ENCODE data around the gene SAPCD2.

SAPCD2 gene

DNA sequence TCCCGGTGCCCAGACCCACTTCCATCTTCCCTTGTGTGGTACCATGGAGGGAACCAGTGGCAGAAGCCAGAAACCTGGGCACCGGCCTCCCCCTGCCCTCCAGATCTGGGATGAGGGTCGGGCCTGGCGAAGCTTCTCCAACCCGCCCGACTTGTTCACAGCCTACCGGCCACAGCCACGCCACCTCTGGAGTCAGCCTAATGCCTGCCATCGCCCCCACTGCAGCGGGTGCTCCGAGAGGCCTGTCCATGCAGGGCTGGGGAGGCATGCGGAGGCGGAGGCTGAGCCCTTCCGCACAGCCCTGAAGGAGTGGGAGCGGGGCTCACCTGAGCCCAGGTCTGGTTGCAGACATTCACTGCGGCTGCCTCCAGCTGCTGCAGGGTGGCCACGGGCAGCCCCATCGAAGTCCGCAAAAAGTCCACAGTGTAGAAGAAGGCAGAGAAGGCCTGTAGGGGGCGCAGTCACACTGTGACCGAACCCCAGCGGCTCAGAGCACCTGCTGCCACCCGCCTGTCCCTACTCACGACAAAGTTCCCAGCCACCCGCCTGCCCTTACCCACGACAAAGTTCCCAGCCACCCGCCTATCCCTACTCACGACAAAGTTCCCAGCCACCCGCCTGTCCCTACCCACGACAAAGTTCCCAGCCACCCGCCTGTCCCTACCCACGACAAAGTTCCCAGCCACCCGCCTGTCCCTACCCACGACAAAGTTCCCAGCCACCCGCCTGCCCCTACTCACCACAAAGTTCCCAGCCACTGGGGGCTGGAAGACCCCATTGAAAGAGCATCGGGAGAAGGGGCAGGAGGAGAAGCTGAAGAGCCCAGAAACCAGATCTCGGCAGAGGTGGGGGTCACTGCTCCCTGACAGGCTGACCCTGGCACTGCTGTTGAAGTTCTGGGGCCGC, 20.6 kb downstream of the SAPCD2 start:
- DNase-seq (ENCODE audit: low read depth, low spot score), result no peak

DNA sequence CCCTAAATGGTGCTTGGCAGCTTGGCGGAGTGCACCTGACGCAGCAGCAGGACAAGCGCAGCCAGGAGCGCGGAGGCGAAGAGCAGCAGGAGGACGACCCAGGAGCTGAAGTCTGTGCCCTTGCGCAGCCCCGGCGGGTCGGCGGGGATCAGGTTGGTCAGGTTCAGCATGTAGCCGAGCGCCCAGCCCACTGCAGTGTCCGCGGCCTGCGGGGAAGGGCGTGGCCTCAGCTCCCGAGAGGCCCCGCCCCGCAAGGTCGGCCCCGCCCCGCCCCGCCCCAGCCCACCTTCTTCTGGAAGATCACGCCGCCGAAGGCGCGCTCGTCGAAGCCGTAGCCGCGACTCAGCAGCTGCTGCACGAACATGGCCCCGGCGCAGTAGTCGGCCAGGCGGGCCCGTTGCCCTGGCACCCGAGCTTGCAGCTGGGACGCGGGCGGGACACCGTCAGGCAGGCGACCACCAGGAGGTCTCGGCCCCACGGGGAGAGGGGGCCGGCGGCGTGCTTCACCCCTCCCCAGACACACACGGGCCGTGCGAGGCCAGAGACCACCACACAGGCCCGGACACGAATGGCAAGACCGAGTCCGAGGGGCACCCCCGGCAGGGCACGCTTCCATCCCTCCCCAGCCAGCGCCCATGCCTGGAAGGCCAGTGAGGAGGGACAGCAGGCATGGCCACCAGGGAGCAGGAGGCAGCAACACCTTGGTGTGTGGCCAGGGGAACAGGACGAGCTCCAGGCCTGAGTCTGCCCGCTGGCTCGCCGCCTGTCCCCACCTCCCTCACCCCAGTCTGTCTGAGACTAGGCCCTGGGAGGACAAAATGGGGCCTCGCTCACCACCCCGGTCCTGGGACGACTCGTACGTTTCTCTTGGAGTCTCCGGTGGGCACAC, 21.5 kb downstream of the SAPCD2 start:
- no peak for DNase-seq (ENCODE audit: low read depth, low spot score)

DNA sequence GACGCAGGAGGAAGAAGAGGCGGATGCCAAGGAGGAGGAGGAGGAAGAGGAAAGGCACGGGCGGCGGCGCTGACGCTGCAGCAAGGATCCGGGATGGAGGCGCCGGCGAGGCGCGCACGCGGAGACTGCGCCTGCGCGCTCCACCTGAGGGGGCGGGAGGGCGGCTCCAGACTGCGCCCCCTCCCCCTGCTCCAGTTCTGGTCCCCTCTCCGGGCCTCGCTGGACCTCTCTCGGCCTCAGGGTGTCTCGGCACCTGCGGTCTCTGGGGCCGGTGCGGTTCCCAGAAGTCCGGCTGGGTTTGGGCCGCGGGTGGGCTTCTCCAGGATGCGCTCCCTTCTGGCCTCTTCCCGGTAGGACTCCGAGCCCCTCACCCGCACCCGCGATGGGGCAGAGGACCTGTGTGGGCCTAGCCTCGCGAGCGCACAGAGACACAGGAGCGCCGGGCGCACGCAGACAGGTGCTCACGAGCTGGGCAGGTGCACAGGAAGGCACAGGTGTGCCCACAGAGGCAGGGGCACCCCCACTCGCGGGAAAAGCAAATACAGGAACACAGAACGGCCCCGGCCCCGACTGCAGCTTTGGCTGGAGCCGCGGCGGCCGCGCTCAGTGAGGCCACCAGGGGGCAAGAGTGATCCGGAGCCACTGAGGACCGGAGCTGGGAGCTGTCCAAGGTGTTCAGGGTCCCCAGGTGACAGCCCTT, 24.1 kb downstream of the SAPCD2 start, which contains the start of gene NPDC1:
Gene NPDC1, minus strand, starts transcription at position 90 of the 700 bp plus-strand sequence. CDS start 188 bp downstream, outside the sequence.
- DNase-seq (ENCODE audit: low read depth, low spot score), result no peak

DNA sequence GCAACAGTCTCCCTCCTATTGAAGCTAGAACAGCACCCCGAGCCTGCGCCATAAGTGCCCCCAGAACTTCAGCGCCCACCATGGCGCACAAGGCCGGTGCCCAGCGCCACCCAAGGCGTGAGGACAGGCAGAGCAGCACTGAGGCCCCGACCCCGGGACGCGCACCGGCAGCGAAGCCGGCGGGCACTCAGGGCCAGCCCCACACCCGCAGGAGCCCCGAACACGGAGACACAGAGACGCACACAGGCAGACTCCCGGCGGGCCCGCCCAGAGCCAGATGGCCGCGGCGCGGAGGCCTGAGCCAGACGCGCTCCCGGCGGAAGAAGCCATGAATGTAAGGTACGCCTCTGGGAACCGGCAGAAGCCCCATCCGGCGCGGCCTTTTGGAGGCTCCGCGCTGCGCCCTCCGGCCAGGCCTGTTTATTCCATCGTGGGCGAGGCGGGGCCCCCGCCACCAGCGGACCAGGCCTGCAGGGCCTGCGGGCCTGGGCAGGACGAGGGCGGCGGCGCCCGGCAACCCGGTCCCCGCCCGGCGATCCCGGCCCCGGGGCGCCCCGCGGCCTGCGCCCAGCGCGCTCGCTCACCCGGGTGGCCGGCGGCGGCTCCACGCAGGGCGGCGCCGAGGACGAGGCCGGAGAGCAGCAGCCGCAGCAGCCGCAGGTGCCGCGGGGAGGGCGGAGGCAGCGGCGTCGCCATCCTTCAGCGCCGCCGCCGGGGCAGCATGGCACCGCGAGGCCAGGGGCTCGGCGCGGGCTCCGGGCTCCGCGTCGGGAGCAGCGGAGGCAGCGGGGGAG, 24.9 kb downstream of the SAPCD2 start:
- DNase-seq (ENCODE audit: low read depth, low spot score), result no peak

DNA sequence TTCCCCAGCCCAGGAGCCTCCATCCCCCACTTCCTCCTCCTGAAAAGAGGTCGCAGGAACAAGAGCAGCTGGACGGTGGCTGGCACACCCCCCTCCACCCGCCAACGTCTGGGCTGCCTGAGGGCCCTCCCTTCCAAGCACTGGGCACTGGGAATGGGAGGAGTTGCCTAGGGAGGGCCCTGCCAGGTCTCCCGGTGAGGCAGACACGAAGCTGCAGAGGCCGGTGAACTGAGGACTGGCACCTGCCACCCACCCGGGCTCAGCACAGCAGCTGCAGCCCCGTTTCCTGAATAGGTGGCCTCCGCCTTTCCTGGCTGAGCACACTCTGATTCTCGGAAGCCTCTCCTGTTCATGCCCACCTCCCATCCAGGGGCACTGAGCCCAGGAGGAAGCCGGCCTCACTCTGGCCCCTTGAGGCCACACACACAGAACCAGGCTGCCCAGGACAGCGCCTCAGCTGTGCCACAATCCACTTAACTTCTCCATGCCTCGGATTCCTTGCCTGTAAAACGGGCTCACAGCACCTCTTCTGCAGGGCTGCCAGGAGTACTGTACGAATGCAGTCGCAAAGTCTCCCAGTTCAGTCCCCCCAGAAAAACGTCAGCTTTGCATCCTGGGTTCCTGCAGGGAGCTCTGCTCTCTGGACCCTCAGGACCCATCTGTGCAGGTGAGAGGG, 25.7 kb downstream of the SAPCD2 start:
- DNase-seq (ENCODE audit: low read depth, low spot score), result no peak

DNA sequence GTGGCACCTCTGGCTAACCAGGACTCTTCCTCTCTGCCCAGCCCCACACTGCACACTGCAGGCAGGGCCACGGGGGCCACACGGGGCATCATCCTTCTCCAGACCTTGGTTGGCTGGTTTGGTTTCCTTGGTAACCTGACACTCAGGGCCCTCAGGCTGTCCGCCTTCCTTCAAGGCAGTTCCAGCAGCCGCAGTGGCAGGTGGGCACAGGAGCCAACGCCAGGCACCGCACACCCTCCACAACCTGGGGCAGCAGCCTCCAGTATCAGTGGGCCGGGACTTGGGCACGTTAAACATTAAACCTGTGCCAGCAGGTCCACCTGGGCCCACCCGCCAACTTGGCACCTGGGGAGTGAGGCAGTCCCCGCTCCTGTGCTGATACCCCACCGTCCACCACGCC, 26.3 kb downstream of the SAPCD2 start:
- no peak for DNase-seq (ENCODE audit: low read depth, low spot score)

DNA sequence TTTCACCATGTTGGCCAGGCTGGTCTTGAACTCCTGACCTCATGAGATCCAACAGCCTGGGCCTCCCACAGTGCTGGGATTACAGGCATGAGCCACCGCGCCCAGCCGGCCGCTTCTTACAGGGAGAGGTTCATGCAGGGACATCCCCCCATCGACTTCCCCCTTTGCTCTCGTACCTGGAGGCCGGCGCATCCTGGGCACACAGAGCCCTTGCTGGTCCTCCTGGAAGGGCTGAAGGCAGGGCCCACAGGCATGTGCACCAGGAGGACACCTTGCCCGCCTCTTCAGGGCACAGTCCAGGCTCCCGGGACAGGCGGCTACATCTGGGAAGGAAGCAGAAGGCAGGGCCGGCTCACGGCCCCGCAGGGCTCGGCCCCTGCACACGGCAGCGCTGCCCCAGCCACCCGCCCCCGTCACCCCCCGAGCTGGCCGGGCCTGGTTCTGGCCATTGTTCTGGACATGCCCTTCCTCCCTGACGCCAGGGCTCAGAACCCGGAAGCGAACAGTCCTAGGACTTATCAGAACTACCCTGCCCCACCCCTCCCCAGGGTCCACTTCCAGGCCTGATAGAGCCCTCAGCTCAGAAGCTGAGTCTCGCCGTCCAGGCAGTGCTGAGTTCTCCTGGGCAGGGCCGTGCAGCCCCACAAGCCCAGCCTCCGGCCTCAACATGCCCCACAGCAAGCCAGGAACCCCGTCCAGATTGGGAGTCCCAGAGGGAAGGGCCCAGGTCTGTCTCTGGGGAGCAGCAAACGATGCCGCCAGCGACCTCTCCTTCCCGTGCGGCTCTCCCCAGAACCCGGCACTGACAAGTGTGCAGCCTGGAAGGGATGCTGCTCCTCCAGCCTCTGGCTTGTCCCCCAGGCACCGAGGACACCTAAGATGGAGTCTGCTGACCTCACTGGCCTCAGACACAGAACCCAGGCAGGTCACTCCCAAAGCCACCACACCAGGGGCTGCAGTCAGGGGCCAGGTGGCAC, 27.3 kb downstream of the SAPCD2 start:
- DNase-seq (ENCODE audit: low read depth, low spot score), result no peak

DNA sequence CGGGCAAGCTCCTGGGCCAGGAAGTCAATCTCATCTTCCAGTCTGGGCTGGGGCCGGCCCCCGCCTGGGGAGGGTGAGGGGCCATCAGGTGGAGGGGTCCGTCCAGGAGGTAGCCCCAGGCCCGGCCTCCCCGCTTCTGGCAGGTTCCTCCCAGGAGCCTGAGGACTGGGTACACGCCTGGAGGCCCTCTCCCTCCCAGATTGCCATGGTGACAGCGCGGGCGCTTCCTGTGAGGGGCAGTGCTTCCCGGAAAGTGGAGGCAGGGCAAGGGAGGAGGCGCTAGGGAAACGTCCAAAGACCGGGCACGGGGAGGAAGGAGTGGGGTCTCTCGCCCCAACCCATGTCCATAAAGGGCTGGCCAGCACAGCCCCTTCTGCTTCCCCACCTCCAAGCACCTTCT, 29.2 kb downstream of the SAPCD2 start:
- no peak for DNase-seq (ENCODE audit: low read depth, low spot score)

DNA sequence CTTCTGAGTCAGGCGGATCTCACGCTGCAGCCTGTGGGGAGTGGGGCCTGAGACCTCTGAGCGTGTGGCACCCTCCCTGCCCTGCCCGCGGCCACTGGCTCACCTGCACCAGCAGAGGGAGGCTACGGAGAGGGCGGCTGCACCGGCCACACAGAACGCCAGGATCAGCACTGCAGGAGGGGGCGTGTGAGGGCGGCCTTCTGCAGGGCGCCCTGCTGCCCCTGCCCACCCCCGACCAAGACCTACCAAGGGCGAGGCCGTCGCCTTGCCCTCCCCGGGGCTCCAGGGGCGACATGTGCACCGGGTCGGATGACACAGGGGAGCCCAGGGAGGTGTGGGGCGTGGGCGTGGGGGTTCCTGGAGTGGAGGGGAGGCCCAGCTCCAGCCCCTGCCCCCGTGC, 29.8 kb downstream of the SAPCD2 start:
- DNase-seq (ENCODE audit: low read depth, low spot score), result no peak

DNA sequence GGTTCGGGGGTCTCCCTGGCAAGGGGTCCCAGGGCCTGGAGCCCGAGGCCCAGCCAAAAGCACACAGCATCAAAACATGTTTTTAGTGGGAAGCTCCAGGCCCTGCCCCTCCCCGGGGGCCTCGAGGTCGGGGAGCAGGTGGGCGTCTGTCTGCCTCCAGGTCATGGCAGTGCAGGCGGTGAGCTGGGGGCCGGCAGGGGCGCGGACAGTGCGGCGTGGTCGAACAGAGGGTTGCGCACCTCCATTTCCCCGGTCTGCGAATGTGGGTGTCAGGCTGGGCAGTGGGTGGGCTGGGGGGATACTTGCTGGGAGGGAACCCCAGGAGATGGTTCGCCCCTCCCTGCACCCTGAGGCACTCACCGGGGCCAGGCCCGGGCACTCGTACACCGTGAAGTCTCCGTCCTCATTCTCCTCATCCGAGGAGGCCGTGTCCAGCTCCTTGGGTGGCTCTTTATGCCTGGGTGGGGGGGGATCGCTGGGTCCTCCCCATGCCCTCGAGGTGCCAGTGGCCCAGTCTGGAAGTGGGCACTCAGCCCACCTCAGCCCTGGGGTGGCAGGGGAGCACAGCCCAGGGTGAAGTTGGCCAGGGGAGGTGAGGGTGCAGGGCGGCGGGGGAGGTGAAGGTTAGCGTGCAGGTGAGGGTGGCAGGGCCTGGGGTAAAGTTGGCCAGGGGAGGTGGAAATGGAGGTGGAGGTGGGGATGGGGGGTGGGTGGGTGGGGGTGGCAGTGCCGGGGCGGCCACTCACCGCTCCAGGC, 30.6 kb downstream of the SAPCD2 start:
- DNase-seq (ENCODE audit: low read depth, low spot score), result no peak

DNA sequence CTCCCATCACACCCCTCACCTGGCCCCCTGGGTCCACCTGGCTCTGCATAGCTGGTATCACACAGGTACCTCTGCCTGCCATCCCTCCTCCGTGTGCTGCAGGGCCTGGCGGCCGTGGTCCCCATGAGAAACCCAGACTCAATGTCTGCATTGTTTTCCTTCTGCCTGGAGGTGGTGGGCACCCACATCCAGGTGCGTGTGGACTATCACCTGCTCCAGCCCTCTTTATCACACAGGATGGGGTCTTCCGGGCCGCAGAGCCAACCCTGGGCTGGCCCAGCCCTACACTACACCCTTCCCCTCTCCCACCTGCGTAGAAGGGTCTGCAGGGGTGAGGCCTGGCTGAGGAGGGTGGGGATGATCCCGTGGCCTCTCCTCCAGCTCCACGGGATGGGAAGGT, 31.4 kb downstream of the SAPCD2 start:
- no peak for DNase-seq (ENCODE audit: low read depth, low spot score)

DNA sequence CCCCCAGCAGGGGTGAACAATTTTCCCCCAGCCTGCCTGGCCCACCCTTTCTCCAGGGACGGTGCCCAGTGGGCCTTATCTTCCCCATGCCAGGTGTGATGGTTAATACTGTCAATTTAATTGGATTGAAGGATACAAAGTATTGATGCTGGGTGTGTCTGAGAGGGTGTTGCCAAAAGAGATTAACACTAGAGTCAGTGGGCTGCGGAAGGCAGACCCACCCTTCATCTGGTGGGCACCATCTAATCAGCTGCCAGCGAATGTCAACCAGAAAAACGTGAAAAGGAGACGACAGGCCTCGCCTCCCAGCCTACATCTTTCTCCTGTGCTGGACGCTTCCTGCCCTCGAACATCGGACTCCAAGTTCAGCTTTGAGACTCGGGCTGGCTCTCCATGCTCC, 32.9 kb downstream of the SAPCD2 start:
- no peak for DNase-seq (ENCODE audit: low read depth, low spot score)

DNA sequence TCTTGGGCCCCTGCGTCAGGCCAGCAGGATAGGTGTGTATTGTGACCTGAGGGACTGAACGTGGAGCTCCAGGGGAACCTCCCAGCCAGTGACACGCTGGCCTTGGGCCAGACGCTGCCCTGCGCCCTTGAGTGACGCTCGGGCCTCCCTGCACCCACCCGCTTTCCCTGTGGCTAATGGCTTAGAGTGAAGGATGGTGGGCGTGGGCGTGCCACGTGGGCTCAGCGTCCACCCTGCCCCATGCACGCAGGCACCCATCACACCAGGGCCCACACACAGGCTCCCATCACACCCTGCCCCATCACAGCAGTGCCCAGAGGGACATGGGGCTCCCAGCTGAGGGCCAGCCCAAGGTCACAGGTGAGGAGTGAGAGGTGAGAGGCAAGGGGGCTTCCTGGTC, 33.3 kb downstream of the SAPCD2 start:
- DNase-seq (ENCODE audit: low read depth, low spot score), result no peak

DNA sequence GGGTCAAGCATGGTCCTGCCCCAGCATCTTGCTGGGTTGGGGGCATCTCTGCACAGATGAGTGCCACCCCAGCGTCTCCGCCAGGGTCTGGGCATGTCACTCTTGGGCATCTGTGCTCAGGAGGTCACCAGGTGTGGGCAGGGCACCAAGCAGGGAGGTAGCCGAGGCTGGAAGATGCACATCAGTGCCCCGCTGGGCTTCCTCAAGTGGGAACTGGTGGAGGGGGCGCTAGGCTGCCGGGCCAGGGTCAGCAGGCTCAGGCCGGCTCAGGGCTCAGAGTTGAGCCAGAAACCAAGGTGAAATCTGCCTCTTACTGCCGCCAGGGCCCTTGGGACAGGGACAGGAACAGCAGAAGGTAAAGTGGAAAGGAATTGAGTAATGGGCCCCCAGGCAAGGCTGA, 34.4 kb downstream of the SAPCD2 start:
- no peak for DNase-seq (ENCODE audit: low read depth, low spot score)

DNA sequence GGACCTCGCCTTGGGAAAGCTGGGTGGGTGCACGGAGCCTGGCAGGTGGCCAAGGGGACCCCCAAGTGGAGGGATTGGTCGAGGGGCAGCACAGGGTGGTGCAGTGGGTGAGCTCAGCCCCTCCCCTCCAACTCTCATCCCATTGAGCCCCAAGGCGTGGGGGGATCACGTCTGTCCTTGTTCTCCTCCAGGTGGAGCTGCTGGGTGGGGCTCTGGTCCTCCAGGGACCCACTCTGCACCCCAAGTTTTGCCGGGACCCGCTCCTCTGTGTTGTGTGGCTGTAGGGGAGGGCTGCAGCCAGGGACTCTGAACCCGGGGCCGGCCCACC, 34.9 kb downstream of the SAPCD2 start:
- DNase-seq (ENCODE audit: low read depth, low spot score), result no peak

DNA sequence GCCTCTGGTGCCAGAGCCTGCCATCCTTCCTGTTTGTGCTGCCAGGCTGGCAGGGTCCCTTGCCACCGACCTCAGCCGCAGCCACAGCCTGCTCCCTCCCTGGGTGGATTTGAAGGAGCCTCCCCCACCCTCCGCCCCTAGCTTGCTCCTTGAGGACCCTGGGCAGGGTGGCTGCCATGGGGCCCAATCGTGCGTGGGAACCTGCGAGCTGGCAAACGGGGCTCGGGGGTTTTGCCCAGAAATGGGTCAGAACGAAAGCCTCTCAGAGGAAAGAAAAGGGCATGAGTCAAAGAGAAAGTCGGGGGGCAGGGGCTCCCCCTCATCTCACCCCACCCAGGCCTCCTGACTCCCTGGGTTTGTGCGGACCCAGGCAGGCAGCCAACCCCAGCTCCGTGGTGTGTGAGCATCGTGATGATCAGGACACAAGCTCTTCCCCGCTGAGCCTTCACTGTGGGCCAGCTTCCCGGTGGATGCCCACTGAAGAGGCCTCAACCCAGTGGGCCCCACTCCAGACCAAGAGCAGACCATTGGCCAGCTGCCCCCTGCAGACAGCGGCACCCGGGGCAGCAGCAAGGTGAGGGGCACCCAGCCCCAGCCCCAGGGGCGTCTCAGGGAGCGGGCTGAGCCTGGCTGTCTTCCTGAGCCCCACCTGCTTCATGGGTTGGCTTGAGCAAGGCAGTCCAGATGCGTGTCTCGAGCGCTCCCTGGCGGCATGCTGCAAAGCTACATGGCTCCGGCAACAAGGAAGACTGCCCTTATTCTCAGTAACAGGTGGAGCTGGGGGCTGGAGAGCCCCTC, 35.4 kb downstream of the SAPCD2 start:
- DNase-seq (ENCODE audit: low read depth, low spot score), result no peak

DNA sequence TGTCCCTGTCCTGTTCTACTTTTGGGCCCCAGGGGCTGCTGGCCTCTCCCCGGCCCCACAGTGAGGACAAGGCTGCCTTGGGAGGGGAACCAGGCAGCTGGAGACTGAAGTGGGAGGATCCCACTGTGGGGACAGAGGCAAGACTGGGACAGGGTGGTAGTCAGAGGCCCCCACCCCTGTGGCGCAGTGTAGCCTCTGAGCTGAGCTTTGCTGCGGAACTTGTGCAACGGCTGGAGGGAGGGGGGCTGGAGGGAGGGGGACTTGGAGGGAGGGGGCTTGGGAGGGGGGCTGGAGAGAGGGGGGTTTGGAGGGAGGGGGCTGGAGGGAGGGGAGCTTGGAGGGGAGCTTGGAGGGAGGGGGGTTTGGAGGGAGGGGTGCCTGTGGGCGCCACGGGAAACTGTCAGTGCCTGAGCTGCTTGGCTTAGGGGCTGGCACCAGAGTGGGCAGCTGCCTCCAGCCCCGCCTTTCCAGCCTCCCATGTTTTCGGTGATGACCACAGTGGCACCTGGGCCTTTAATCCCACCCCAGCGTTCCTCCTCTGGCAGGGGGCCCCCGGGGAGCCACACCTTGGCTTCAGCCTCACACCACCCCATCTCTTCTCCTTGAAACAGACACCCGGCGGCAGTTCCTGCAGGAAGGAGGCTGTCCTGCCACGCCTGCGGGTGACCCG, 36.2 kb downstream of the SAPCD2 start:
- DNase-seq (ENCODE audit: low read depth, low spot score), result no peak

Measured in iPS DF 19.7 (cell line).